Measurements from ENCODE around the gene STAM.

- TF ChIP-seq CTCF (conservative IDR thresholded peaks at IDR 0.05) = no peak
- TF ChIP-seq EZH2 (IDR thresholded peaks at IDR 0.05; ENCODE audit: low read depth) = no peak
Observed at GRCh38 chr10:17609523-17610079, 34.4 kb upstream of the STAM start.
